ENCODE data around the gene ZNF578.

GRCh38 chr19:52554216-52554971, 101.0 kb downstream of the ZNF578 start:
- TF ChIP-seq, protein P1, sequence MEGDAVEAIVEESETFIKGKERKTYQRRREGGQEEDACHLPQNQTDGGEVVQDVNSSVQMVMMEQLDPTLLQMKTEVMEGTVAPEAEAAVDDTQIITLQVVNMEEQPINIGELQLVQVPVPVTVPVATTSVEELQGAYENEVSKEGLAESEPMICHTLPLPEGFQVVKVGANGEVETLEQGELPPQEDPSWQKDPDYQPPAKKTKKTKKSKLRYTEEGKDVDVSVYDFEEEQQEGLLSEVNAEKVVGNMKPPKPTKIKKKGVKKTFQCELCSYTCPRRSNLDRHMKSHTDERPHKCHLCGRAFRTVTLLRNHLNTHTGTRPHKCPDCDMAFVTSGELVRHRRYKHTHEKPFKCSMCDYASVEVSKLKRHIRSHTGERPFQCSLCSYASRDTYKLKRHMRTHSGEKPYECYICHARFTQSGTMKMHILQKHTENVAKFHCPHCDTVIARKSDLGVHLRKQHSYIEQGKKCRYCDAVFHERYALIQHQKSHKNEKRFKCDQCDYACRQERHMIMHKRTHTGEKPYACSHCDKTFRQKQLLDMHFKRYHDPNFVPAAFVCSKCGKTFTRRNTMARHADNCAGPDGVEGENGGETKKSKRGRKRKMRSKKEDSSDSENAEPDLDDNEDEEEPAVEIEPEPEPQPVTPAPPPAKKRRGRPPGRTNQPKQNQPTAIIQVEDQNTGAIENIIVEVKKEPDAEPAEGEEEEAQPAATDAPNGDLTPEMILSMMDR (IDR thresholded peaks at IDR 0.05) = no peak
- no peak for TF ChIP-seq POLR2AphosphoS5 (IDR thresholded peaks at IDR 0.05)
- no peak for TF ChIP-seq POLR2A (IDR thresholded peaks at IDR 0.05)

All from breast epithelium (tissue), 3 donors.